Fibroblast of villous mesenchyme (primary cell): ENCODE results near the gene THRA. TPM values are rescaled to one million over a fixed set of nuclear protein-coding genes. Genes with fewer than 3 reads are reported as not detected.
A peak's percentile ranks its signal among the peaks of the same experiment; 100 is the strongest.

Source experiments
- DNase-seq: peaks from one replicate; pipeline ENCODE4 v3.0.0-alpha.2; 2010; ENCODE audit warnings: low read depth
- H3K4me3 ChIP-seq: 2 replicates; pipeline ENCODE4 v1.5.1; 2011; ENCODE audit warnings: low read depth, mild to moderate bottlenecking, low read length
- CTCF ChIP-seq: IDR thresholded peaks from 2 replicates; pipeline ENCODE4 v1.5.1; 2012; ENCODE audit warnings: low read depth, mild to moderate bottlenecking, low read length; ENCODE audit not compliant: insufficient read depth
- total RNA-seq: library from RNA; depleted of rRNA; stranded (reverse); fragments of >200 nt; gene quantifications from 2 replicates; pipeline ENCODE4 v1.2.3, GENCODE V29; 2012

The THRA gene
- total RNA-seq, 1 donor = 27.2 TPM

DNA sequence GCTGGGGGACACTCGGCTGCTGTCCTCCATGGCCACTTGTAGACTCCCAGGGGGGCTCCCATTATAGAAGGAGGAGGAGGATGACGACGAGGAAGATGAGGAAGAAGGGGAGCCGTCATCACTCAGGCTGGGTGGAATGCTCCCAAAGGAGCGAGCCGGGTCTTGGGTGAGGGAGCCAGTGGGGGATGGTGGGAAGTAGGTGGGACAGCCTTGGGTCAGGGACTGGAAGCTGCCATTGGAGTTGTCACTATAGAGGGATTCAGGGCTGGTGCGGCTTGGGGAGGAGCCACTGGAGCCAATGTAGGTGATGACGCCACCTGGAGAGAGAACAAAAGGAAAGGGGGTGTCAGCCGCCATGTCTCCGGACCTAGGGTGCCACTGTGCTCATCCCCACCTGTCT lies 34.3 kb downstream of the THRA start:
- no peak for TF ChIP-seq CTCF
- DNase-seq = no peak
- no peak overlapping the region for H3K4me3 ChIP-seq

DNA sequence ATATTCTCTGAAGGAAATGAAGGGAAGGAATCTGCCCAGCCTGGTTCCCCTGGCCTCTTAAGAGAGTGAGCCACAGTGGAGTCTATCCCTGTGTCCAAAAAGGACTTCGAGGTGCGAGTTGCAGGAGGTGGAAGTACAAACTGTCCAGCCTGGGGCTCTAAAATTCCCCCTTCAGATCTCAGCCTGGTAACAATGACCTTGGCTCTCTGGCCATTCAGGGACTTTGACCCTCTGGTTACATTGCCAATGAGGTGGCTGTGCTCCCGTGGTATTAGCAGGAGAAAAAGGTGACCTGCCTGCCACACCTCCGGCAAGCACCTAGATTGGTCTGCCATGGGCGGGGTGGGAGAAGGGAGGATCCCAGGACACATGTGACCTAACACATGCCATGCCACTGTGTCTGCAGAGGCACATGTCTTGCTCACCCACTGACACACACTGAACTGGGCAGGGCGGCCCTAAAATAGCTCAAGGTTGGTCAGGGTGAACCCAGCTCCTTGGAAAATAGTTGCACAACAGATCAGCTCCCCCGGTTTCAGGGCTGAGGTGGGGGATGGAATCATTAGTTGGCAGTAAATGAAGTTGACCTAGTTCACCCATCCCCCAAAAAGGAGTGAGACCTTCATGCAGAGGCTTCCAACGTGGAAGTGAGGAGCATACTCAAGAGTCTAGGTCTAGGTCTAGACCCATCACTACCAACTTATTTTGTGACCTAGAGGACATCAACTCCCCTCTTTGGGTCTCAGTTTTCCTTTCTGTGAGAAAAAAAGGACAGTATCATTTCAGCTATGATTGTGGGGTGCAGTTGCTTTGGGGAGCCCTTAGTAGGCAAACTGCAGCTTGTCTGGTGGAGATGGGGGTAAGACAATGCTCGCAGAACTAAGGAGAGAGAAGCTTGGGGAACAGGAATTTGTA lies 35.4 kb downstream of the THRA start:
- peak; percentile 71 for DNase-seq
- H3K4me3 ChIP-seq = peak overlapping the region; percentile 48
- TF ChIP-seq CTCF = no peak

DNA sequence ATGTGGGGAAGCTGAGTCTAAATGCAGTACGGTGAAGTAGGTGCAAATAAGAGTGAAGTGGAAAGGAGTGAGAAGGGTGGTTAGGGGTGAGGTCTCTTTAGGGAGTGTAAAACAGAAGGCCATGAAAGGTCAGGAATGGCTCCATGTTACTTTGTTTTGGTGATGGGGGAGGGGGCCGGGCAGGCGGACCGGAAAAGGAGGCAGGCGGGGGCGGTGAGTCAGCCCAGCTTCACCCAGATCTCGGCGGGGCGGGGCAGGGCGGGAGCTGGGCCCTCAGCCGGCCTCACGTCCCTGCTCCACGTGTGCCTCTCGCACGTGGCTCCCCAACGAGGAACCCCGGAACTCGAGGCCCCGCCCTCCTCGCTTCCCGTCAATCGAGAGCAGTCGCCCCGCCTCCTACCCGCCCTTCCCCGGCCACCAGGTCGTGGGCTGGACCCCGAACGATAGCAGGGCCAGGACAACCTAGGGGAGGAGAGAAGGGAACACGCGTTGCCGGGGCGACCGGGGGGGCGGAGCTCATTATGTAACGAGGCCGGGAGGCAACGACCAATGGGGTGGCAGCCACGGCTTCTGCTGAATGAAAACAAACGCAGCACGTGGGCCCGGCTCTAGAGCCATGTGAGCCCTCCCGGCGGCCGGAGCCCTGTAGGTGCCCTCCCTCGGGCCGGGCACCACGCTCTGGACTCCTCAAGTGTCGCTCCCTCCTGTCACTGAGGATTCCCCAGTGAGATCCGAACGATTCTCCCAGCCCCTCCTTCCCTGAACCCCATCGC lies 36.3 kb downstream of the THRA start:
- DNase-seq = peak; percentile 100
- peak overlapping the region; percentile 76 for H3K4me3 ChIP-seq
- no peak for TF ChIP-seq CTCF

DNA sequence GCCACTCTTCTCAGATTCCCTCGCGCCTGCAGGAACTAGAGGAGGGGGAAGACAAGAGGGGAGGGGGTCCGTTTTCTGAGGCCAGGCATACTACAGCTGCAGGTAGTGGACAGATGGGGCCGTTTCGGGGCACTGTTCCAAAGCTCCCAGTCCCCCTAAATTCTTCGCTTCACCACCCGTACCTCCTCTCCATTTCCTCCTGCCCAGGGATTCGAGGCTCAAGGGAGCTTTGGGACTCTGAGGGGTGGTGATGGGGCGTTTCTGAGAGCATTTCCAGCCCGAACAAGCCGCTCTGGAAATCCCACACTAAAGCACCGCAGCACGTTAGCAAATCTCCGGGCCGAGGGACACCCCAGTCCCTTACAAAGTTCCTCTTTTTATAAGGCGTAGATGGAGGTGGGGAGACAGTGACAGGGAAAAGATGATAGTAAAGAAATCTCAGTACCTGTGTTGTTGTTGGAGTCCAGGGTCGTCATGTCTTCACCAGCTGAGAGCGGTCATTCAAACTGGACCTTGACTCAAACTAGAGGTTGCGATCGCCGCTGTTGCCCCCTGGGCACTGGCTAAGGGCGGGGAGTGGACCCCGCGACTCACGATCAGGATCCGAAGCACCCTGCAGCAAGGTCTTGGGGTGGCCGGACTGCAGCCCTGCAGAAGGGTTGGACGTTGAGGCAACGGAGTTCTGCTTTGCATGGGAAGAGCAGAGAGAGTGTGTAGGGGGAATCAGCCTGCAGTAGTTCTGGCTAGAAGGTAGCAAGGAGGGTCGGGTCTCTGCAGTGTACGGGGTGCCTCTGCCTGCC lies 37.1 kb downstream of the THRA start:
- peak overlapping the region; percentile 76 for H3K4me3 ChIP-seq
- no peak for DNase-seq
- TF ChIP-seq CTCF = no peak

DNA sequence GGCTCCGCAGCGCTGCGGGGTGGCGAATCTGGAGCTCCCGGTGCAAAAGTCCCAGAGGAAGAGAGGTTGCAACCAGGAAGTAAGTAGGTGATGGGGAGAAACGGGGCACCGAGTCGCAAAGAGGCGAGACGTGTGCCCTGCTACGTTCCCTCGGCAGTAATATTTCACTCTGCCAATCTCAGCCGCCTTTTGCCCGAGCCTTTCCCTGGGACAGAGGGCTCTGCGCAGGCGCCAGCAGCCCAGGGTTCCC lies 37.6 kb downstream of the THRA start, which contains the start of gene NR1D1:
TSS of gene NR1D1 (minus strand) at position 171 of the 250 bp plus-strand sequence. CDS start 495 bp downstream, outside the sequence.
- no peak for TF ChIP-seq CTCF
- no peak for DNase-seq
- H3K4me3 ChIP-seq = peak within 1 kb of the TSS; percentile 76

DNA sequence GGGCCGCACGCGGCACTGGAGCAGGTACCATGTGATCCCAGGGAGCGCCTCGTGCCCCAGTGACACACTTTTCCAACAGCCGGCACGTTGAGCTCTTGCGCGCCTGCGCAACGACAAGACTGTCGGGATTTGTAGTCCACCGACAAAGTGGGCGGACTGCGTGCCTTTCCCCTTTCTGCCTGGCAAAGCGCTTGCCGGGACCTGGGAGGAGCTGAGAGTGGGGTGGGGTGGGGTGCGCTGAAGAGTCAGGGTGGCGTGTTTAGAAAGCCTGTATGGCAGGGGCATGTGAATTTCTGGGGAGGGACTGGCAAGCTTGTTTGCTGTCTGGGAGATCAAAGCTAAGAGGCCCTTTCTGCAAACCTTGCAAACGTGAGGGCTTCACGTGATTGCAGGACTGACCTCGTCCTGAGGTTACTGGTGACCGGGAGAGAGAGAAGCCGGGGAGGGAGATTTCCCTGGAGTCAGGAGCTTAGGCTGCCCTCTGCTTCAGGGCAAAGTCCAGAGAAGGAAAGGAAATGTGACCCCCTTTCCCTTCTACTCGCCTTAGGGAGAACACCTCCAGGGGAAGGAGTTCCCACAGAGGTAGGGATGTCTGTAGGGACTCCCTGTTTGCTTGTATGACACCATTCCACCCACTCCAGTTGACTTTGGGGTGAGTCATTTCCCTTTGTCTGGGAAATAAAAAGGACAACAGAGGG lies 38.1 kb downstream of the THRA start:
- peak; percentile 99 for DNase-seq
- peak overlapping the region; percentile 76 for H3K4me3 ChIP-seq
- TF ChIP-seq CTCF = no peak
